ENCODE results near the gene MACO1. TPM values are rescaled to one million over a fixed set of nuclear protein-coding genes. Genes with fewer than 3 reads are reported as not detected.

The MACO1 gene
- total RNA-seq, 4 donors from 2014 or later: 25.6 to 31.8 (median 28.7) TPM

DNA sequence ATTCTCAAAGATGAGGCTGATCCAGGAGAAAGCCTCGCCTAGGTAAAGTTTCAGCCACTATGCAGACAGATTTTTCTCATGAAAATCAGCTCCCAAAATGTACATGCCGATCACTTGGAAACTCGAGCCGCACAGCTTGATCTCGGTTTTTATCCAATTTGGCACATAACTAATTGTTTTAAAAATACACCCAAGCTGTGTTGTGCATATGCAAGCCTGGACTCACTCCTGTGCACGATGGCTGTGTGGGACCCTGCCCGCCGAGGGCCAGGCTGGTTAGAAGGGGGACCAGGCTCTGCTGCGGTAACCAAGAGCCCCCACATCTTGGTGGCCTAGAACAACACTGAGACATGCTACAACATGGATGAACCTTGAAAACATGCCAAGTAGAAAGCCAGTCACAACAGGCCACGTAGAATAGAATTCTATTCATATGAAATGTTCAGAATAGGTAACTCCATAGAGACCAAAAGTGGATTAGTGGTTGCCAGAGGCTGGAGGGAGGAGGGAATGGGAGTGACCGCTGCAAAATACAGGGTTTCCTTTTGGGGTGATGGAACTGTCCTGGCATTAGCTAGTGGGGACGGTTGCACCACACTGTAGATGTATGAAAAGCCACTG is 96.6 kb downstream of the MACO1 start:
- Histone ChIP-seq H3K4me3 (replicated peaks in 1 of 3) (no peak overlapping the region), H3K4me1 (no peaks in the 10 kb centered on the region), H3K36me3 (no peaks in the 10 kb centered on the region), H3K9me3 (no peaks in the 10 kb centered on the region), H3K27me3 (no peaks in the 10 kb centered on the region), H3K27ac (no peak overlapping the region)
- intact Hi-C loops (cut with DNase I): no loop called here
- 74 to 84% methylated on average over 12 of the region's 12 CpGs for WGBS, 2 donors
- DNase-seq: no peak
- TF ChIP-seq POLR2A (IDR thresholded peaks at IDR 0.05): no peak
- TF ChIP-seq, protein P1, sequence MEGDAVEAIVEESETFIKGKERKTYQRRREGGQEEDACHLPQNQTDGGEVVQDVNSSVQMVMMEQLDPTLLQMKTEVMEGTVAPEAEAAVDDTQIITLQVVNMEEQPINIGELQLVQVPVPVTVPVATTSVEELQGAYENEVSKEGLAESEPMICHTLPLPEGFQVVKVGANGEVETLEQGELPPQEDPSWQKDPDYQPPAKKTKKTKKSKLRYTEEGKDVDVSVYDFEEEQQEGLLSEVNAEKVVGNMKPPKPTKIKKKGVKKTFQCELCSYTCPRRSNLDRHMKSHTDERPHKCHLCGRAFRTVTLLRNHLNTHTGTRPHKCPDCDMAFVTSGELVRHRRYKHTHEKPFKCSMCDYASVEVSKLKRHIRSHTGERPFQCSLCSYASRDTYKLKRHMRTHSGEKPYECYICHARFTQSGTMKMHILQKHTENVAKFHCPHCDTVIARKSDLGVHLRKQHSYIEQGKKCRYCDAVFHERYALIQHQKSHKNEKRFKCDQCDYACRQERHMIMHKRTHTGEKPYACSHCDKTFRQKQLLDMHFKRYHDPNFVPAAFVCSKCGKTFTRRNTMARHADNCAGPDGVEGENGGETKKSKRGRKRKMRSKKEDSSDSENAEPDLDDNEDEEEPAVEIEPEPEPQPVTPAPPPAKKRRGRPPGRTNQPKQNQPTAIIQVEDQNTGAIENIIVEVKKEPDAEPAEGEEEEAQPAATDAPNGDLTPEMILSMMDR (IDR thresholded peaks at IDR 0.05): no peak

DNA sequence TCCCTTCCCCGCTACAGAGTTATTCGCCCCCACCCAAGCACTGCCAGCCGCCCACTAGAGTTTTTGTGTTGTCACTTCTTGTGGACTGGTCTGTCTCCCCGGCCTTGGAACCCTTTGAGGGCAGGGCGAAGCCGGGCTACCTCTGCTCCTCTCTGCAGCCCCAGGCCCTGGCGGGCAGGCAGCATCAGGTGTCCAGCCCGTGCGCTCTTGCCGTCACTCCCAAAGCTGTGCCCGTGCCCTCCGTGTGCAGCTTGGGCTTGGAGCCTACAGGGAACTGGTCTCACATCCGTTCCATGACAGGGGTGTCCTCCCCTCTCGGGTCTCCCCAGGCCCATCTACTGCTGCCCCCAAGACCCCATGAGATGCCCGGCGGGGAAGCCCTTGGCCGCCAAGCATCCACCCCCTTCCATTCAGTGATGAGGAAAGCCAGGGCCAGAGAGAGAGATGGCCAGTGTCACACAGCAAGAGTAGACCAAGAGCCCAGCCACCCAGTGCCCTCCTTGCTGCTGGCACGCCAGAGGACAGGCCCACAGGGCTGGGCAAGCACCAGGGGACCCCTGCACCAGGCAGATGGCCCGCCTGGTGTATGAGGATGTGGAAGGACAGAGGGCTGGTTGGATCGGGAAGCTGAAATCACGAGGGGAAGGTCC is 97.4 kb downstream of the MACO1 start:
- H3K4me1 ChIP-seq: no peaks in the 10 kb centered on the region
- no peak overlapping the region for H3K4me3 ChIP-seq (replicated peaks in 1 of 3)
- H3K27me3 ChIP-seq: no peaks in the 10 kb centered on the region
- H3K27ac ChIP-seq: no peak overlapping the region
- no peaks in the 10 kb centered on the region for H3K36me3 ChIP-seq
- DNase-seq: no peak
- TF ChIP-seq, protein P1 (IDR thresholded peaks at IDR 0.05): no peak
- TF ChIP-seq POLR2A (IDR thresholded peaks at IDR 0.05): no peak
- intact Hi-C loops (cut with DNase I): no loop called here
- no peaks in the 10 kb centered on the region for H3K9me3 ChIP-seq
- 85 to 86% methylated on average over 14 to 19 of the region's 21 CpGs for WGBS, 2 donors

DNA sequence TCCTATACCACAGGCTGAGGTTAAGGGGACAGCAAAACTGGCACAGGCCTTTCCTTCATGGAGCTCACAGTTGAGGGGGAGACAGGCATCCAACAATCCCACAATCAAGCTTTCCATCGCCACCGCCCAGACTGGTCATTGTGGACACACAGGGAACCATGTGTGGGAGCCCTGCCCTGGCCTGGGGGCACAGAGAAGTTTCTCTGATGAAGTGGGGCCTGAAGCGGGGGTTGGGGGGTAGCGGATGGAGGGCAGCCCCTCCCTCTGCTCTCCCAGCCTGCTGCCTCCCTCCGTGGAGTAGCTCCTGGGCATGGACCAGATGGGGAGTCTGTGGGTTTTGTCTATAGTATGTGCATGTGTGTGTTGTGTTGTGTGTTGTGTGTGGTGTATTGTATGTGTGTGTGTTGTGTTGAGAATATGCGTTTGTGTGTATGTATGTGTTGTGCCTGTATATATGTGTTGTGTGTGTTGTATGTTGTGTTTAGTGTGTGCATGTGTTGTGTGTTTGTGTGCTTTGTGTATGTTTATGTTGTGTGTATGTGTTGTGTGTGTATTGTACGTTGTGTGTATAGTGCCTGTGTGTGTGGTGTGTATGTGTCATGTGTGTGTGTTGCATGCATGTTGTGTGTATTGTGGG is 98.3 kb downstream of the MACO1 start:
- TF ChIP-seq, protein P1 (IDR thresholded peaks at IDR 0.05): no peak
- TF ChIP-seq POLR2A (IDR thresholded peaks at IDR 0.05): no peak
- Histone ChIP-seq H3K36me3 (no peaks in the 10 kb centered on the region), H3K4me3 (replicated peaks in 1 of 3) (no peak overlapping the region), H3K9me3 (no peaks in the 10 kb centered on the region), H3K4me1 (no peaks in the 10 kb centered on the region), H3K27ac (no peak overlapping the region), H3K27me3 (no peaks in the 10 kb centered on the region)
- DNase-seq: no peak
- intact Hi-C loops (cut with DNase I): no loop called here
- 90 to 91% methylated on average over 5 to 7 of the region's 7 CpGs for WGBS, 2 donors

DNA sequence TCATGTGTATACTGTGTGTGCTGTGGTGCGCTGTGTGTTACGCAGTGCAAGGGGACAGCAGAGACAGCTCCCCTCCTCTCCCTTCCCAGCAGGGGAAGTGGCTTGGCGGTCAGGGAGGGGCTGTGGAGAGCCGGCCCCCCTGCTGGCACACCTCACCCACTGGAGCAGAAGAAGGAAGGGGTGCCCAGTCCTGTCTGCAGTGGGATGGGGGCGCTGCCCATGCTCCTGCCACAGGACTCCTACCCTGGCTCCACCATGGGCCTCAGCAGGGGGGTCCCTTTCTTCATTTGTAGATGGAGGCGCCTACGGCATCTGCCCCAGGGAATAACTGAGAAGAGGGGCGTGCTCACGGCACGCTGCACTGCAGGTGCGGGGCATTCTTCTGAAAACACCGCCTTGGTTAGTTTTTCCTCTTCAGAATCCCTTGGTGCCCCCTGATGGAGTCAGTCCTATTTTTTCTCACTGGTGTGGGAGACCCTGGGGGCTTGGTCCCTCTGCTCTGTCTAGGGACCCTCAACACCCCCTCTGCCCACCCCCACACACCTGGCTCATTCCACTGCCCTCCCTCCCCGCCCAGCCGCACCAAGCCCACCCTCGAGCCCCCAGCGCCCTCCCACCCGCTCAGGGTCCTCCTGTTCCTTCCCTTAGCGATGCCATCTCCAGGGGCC is 99.0 kb downstream of the MACO1 start:
- 84 to 87% methylated on average over 15 to 17 of the region's 18 CpGs for WGBS, 2 donors
- intact Hi-C loops (cut with DNase I): no loop called here
- no peak for DNase-seq
- Histone ChIP-seq H3K27ac (no peak overlapping the region), H3K9me3 (no peaks in the 10 kb centered on the region), H3K4me3 (replicated peaks in 1 of 3) (no peak overlapping the region), H3K36me3 (no peaks in the 10 kb centered on the region), H3K4me1 (no peaks in the 10 kb centered on the region), H3K27me3 (no peaks in the 10 kb centered on the region)
- TF ChIP-seq, protein P1 (IDR thresholded peaks at IDR 0.05): no peak
- no peak for TF ChIP-seq POLR2A (IDR thresholded peaks at IDR 0.05)

Measured in thyroid gland (tissue), 4 donors.